ENCODE data around the gene THADA.

Gene THADA

GRCh38 chr2:43216629-43217028, 379.2 kb downstream of the THADA start:
- no peak for DNase-seq

GRCh38 chr2:43215673-43216255, 380.1 kb downstream of the THADA start:
- DNase-seq: no peak

- no peak for DNase-seq
Measured at GRCh38 chr2:43214253-43214652, 381.6 kb downstream of the THADA start.

DNA sequence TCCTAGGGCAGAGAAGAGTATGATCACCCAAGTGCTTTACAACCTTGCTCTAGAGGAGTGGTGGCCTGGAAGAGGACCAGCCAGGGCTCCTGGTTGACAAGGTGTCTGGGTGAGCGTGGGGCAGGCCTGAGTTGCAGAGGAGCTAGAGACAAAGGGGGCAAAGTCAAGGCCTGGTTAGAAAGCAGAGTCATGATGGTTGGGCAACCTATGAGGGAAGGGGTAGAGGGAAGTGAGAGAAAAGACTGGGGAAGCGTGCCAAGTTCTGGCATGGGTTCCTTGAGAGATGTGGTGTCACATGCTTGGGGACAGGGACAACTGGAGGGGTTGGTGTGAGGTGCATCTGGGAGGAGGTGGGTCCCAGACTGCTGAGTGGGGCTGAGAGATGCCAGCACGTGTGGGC, 382.9 kb downstream of the THADA start:
- DNase-seq: peak; percentile 83

DNA sequence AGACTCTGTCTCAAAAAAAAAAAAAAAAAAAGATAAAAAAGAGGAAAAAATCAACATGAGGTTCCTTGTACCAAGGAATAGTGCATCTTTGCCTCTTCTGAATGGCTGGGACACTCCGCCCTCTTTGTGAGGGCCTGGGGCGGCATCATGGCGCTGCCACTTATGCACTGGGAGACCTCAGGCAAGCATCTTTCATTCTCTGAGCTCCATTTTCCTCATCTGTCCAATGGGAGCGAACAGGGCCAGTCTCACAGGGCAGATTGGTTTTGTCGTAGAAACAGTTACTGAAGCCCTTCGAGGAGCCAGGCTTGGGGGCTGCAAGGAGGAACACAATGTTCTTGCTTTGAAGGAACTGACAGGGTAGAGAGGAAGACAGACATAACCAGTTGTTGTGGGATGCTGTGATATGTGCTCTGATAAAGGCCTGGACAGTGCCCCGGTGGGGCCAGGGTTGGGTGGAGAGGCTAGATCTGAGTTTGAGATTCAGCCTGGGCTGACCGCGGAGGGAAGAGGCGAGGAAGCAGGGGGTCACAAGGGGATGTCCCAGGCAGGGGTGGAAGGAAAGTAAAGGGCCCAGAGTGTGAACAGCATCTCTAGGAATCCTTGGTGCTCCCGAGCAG, 383.5 kb downstream of the THADA start:
- peak; percentile 61 for DNase-seq

- DNase-seq: peak; percentile 91
Measured at GRCh38 chr2:43210467-43211303, 385.2 kb downstream of the THADA start.

- DNase-seq: no peak
Measured at GRCh38 chr2:43210125-43210466, 385.7 kb downstream of the THADA start.

- DNase-seq: no peak
Measured at GRCh38 chr2:43209204-43209717, 386.6 kb downstream of the THADA start.

DNA sequence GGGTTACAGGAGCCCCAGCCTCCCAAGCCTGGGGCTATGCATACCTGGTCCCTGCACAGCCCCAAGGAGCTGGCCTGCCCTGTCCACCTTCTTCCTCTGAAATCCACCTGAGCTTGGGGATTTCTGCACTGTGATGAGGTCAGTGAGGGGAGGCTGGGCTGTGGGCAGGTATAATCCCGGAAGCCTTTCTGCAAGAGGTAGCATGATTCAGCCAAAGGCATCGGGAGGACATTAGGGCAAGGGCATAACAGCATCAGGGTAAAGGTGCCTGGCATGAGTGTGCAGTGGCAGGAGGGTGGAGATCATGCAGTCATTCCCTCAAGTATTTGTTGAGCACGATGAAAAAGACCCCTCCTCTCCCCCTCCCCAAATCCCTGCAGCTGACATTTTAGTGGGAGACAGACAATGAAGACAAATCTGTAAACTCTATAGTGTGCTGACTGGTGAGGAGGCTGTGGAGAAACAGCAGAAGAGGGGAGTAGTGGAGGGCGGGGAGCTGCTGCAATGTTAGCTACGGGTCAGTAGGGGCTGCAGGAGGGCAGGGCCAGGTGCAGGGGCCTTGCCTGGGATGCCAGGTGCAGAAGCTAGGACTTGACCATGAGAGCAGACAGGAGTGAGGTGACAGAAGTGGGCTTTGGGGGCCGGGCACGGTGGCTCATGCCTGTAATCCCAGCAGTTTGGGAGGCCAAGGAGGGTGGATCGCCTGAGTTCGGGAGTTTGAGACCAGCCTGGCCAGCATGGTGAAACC, 388.1 kb downstream of the THADA start:
- no peak for DNase-seq

- no peak for DNase-seq
Measured at GRCh38 chr2:43206602-43207001, 389.2 kb downstream of the THADA start.

GRCh38 chr2:43203373-43203772, 392.5 kb downstream of the THADA start:
- DNase-seq: no peak

DNA sequence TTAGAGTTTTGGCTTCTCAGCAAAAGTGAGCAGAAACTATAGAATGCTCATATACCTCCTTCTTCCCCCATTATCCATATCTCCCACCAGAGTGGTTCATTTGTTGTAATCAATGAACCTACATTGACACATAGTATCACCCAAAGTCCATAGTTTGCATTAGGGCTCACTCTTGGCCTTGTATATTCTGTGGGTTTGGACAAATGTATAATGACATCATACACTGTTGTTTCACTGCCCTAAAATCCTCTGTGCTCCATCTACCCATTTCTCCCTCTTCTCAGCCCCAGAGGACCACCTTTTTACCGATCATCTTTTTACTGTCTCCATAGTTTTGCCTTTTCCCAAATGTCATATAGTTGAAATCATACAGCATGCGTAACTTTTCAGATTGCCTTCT, 393.5 kb downstream of the THADA start:
- no peak for DNase-seq

DNA sequence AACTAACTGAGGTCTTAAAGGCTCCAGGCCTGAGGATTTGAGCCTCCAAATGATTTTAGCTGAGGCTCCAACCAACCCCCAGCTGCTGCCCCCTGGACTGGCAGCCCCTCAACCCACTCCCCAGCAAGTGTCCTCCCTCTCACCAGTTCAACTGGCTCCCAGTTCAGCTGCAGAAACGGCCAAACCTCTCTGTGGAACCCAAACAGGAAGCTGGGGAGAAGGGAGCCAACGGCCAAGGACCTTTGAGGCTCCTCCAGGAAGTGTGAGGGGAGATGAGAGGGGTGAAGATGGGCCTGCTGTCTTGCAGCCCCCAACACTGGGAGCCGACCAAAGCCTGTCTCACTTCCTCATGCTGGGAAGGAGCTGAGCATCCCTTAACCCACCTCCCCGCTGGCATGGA, 394.3 kb downstream of the THADA start:
- DNase-seq: no peak

DNA sequence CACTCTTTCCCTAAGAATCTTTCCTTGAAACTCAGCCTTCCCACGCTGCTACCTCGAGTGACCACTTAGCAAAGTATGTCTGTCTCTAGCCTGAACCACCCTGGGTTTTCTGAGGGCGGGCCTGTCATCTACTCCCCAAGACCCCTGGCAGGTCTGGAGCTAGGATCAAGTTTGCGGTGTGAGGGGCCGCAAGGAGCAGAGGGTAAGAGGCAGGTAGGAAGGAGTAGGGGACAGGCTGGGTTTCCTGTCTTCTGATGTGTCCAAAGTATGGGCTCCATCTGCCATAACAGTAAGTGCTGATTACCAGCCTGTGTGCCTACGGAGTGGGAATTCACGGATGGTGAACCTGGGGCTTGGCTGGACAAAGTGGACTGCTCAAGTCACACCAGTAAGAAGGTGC, 394.8 kb downstream of the THADA start:
- no peak for DNase-seq

GRCh38 chr2:43199492-43200488, 396.0 kb downstream of the THADA start:
- no peak for DNase-seq

DNA sequence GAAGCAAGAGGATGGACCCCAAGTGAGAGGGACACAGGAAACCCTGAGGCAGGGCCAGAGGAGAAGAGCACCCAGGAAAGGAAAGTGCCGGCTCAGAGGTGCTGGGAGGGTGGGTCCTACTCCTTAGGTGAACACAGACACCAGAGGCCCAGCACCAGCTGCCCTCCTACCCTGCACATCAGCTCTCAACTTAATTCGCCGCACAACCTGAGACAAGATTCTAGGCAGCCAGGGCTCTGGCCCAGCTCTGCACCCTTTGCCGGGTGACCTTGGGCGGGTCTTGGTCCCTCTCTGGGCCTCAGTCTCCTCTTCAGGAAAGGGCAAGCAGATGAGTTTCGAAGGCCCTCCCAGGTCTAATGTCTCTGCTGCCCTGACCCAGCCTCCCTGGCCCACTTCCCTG, 397.6 kb downstream of the THADA start:
- DNase-seq: no peak

DNA sequence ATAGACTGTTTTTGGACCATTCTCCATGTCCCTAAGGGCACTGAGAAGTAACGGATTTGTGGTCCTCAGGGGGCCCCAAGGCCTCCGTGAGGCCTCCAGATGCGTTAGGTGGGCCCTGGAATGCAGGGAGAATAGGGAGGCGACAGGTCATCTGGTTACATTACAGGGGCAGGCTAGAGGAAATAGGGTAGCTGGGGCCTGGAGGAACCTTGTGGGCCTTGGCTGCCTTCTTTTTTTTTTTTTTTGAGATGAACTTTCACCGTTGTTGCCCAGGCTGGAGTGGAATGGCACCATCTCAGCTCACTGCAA, 398.3 kb downstream of the THADA start:
- no peak for DNase-seq

GRCh38 chr2:43196768-43197587, 398.9 kb downstream of the THADA start:
- no peak for DNase-seq

GRCh38 chr2:43194121-43194869, 401.5 kb downstream of the THADA start:
- peak; percentile 37 for DNase-seq

- DNase-seq: peak; percentile 46
Measured at GRCh38 chr2:43193652-43194120, 402.2 kb downstream of the THADA start.

Measured in hematopoietic multipotent progenitor cell treated with erythropoietin and hydrocortisone succinate and interleukin-3 and kit ligand, for 8 days (in vitro differentiated cells).